DOHH2 (cell line): ENCODE measurements around the gene SPDYE2.
"Not testable (repeated sequence)": the region's sequence is repeated elsewhere in the genome, so short reads cannot be mapped to it uniquely, and the experiment has no call there.

Source experiments
- H3F3A ChIP-seq: fragments of 200-600 bp; sonication (generic), shearing (Covaris generic); 2 replicates; pipeline ENCODE4 v1.6.0; 2016; ENCODE audit warnings: antibody characterized with exemption, mild to moderate bottlenecking; ENCODE audit not compliant: control insufficient read depth, insufficient read depth
- H3K27ac ChIP-seq: fragments of 200-600 bp; sonication (generic); 2 replicates; pipeline ENCODE4 v1.5.1; 2014; ENCODE audit warnings: low read depth, mild to moderate bottlenecking, low read length, moderate library complexity
- H3K27me3 ChIP-seq: fragments of 200-600 bp; sonication (generic); 2 replicates; pipeline ENCODE4 v1.6.1; 2014; ENCODE audit warnings: mild to moderate bottlenecking, low read length, mixed read lengths; ENCODE audit not compliant: control insufficient read depth
- H3K36me3 ChIP-seq: fragments of 200-600 bp; sonication (generic); 2 replicates; pipeline ENCODE4 v1.6.1; 2014; ENCODE audit warnings: mild to moderate bottlenecking, low read length, moderate library complexity, mixed read lengths; ENCODE audit not compliant: control insufficient read depth
- H3K4me1 ChIP-seq: fragments of 200-600 bp; sonication (generic); 2 replicates; pipeline ENCODE4 v1.6.1; 2014; ENCODE audit warnings: mild to moderate bottlenecking, low read length, mixed read lengths; ENCODE audit not compliant: control insufficient read depth
- H3K4me2 ChIP-seq: fragments of 200-600 bp; sonication (generic); 2 replicates; pipeline ENCODE4 v1.6.0; 2014; ENCODE audit warnings: mild to moderate bottlenecking, low read length, moderate library complexity
- H3K4me3 ChIP-seq: fragments of 200-600 bp; sonication (generic); 2 replicates; pipeline ENCODE4 v1.5.1; 2014; ENCODE audit warnings: mild to moderate bottlenecking, low read length, mixed read lengths
- H3K79me2 ChIP-seq: fragments of 200-600 bp; sonication (generic); 2 replicates; pipeline ENCODE4 v1.6.1; 2014; ENCODE audit warnings: mild to moderate bottlenecking, low read length, mixed read lengths; ENCODE audit not compliant: control insufficient read depth
- H3K9me2 ChIP-seq: fragments of 200-600 bp; sonication (generic); replicated peaks from 2 replicates; pipeline ENCODE4 v1.6.1; 2014; ENCODE audit warnings: mild to moderate bottlenecking, low read length, mixed read lengths; ENCODE audit not compliant: control insufficient read depth
- H3K9me3 ChIP-seq: fragments of 200-600 bp; sonication (generic); 2 replicates; pipeline ENCODE4 v1.6.1; 2014; ENCODE audit warnings: antibody characterized with exemption, low read length, mixed read lengths; ENCODE audit not compliant: control insufficient read depth, insufficient read depth
- H4K20me1 ChIP-seq: fragments of 200-600 bp; sonication (generic); 2 replicates; pipeline ENCODE4 v1.6.0; 2014; ENCODE audit warnings: low read depth, mild to moderate bottlenecking, antibody characterized with exemption, low read length, moderate library complexity; ENCODE audit not compliant: control insufficient read depth, insufficient read depth
- TF ChIP-seq, protein P1 (sequence below): fragments of 200-600 bp; sonication (generic); IDR thresholded peaks from one replicate; pipeline ENCODE4 v1.5.1; 2014; ENCODE audit warnings: antibody characterized with exemption, mild to moderate bottlenecking, low read depth, low read length; ENCODE audit not compliant: poor library complexity, severe bottlenecking

Gene SPDYE2

DNA sequence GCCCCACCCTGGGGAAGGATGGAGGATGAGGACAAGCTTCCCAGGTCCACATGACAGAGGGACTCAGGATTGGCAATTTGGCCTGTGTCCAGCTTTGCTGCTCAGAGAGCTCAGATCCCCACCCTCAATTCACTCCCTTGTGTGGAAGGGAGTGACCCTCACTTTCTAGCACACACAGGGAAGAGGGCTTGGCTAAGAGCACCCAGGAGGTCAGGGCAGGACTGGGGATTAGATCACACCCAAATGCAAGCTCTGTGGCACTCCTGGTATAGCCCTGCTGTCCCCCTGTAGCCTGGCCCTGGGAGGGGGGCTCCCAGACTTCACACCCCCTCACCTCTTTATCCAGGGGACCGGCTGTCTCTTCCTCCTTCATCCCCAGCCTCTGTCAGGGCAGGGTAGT lies 6.7 kb upstream of the SPDYE2 start:
- H3K79me2 ChIP-seq, H3K9me3 ChIP-seq, H3K4me2 ChIP-seq, H3K4me1 ChIP-seq, H3K27ac ChIP-seq, H3K9me2 ChIP-seq, H4K20me1 ChIP-seq, H3K36me3 ChIP-seq, H3K27me3 ChIP-seq, H3F3A ChIP-seq, H3K4me3 ChIP-seq: not testable (repeated sequence)

DNA sequence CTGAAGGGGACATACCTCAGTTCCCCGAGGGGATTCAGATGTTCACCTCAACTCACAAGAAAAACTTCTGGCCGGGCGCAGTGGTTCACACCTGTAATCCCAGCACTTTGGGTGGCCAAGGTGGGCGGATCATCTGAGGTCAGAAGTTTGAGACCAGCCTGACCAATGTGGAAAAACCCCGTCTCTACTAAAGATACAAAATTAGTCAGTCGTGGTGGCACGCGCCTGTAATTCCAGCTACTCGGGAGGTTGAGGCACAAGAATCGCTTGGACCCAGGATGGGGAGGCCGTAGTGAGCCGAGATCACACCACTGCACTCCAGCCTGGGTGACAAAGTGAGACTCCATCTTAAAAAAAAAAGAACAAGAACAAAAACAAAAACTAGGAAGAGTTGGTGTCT lies 5.7 kb upstream of the SPDYE2 start:
- not testable (repeated sequence) for H3K4me2 ChIP-seq, H3K27ac ChIP-seq, H3F3A ChIP-seq, H3K4me3 ChIP-seq, H3K9me3 ChIP-seq, H3K79me2 ChIP-seq, H4K20me1 ChIP-seq, H3K9me2 ChIP-seq, H3K4me1 ChIP-seq, H3K27me3 ChIP-seq, H3K36me3 ChIP-seq

DNA sequence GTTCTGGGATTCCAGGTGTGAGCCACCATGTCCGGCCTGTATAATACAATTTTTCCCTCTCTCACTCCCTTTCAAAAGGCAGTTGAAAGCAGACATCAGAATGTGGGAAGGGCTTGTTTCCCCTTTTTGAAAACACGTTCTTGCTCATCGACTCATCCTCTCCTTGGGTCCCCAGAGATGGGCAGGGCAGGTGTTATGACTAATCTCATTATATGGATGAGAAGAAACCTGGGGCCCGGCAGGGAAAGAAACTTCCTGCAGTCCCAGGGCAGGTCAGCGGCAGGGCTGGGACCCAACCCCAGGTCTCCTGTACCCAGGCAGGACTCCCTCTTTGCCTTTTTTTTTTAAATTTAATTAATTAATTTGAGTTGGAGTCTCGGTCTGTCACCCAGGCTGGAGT lies 4.7 kb upstream of the SPDYE2 start:
- H3K4me3 ChIP-seq, H3K9me2 ChIP-seq, H3K79me2 ChIP-seq, H3K4me2 ChIP-seq, H3F3A ChIP-seq, H3K9me3 ChIP-seq, H4K20me1 ChIP-seq, H3K4me1 ChIP-seq, H3K36me3 ChIP-seq, H3K27ac ChIP-seq, H3K27me3 ChIP-seq: not testable (repeated sequence)

DNA sequence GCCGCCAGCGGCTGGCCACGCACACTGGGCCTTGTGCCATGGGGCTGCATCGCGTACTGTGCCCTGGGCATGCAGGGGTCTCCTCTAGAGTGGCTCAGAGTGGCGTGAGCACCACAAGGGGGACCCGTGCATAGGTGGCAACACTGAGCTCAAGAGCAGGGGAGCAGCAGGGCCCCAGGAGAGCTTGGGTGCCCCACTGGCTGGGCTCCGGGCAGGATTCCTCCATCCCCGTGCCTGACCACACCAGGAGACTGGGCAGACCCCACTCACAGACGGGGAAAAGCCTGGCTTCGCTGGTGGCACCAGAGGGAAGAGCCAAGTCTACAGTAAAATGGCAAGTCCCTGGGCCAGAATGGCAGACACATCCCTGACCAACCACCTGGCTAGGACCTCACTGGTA lies 17.6 kb downstream of the SPDYE2 start:
- not testable (repeated sequence) for H3K4me3 ChIP-seq, H3K36me3 ChIP-seq, H3K27me3 ChIP-seq, H3K79me2 ChIP-seq, H3F3A ChIP-seq, H4K20me1 ChIP-seq, H3K4me1 ChIP-seq, H3K9me3 ChIP-seq, H3K9me2 ChIP-seq, H3K27ac ChIP-seq, H3K4me2 ChIP-seq

DNA sequence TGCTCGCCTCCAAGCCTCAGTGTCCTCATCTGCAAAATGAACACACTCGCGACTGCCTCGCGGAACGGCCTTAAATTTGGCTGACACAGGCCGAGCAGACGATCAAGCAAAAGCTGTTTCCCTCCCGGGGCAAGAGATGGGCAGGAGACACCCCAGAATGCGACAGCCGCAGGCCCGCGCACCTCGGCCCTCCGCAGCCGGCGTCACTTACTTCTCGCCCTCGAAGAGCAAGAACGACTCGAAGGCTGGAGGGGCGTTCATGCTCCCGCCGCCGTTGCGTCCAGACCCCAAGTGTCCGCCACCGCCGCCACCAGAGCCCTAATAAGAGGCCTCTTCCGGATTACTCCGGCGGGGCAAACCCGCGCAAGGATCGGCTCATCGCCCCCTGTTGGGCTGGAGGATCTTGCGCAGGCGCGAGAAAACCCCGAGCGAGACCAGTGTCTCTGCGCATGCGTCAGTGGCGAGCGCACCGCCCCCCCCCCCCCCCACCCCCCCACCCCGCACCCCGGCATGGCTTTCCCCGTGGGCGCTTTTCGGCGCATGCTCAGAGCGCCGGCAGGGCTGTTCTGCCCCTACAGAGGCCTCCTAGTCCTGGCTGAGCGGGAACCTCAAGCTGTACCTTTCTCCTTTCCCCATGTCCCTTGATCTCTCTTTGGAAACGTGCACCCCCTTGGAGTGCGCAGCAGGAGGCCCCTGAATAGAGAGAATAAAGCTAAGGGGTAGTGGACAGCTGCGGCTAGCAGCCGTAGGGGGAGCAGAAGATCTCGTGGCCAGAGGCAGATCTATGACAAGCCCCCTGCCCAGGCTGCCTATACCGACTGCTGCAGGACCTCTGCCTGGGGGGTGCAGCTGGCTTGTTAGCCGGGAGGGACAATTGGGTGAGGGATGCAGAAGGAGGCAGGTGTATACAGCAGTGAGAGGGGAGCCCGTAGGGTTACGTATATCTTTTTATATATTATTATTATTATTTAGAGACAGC lies 21.5 kb downstream of the SPDYE2 start, which contains the start of gene POLR2J3:
Gene POLR2J3 (minus strand): TSS at position 323 of the 979 bp plus-strand sequence. CDS start 62 bp downstream, at position 261.
- TF ChIP-seq, protein P1, sequence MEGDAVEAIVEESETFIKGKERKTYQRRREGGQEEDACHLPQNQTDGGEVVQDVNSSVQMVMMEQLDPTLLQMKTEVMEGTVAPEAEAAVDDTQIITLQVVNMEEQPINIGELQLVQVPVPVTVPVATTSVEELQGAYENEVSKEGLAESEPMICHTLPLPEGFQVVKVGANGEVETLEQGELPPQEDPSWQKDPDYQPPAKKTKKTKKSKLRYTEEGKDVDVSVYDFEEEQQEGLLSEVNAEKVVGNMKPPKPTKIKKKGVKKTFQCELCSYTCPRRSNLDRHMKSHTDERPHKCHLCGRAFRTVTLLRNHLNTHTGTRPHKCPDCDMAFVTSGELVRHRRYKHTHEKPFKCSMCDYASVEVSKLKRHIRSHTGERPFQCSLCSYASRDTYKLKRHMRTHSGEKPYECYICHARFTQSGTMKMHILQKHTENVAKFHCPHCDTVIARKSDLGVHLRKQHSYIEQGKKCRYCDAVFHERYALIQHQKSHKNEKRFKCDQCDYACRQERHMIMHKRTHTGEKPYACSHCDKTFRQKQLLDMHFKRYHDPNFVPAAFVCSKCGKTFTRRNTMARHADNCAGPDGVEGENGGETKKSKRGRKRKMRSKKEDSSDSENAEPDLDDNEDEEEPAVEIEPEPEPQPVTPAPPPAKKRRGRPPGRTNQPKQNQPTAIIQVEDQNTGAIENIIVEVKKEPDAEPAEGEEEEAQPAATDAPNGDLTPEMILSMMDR: peak; percentile 49
- not testable (repeated sequence) for H3K27me3 ChIP-seq, H3K79me2 ChIP-seq, H4K20me1 ChIP-seq, H3K36me3 ChIP-seq, H3K4me1 ChIP-seq, H3F3A ChIP-seq, H3K9me3 ChIP-seq, H3K9me2 ChIP-seq
- H3K27ac ChIP-seq: peak within 1 kb of the TSS; percentile 51
- peak within 1 kb of the TSS; percentile 76 for H3K4me3 ChIP-seq
- H3K4me2 ChIP-seq: peak within 1 kb of the TSS; percentile 58

DNA sequence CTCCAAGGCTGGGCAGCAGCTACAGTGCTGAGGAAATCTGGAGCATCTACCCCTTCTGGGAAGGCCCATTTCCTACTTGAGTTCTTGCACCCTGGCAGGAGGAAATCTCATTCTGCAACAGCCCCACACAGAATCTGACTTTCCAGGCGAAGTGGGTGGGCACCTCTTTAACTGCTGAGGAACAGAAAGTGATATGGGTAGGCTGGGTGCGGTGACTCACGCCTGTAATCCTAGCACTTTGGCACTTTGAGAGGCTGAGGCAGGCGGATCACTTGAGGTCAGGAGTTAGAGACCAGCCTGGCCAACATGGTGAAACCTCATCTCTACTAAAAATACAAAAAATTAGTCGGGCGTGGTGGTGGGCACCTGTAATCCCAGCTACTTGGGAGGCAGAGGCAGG lies 23.6 kb downstream of the SPDYE2 start:
- not testable (repeated sequence) for H3K4me3 ChIP-seq, H3K36me3 ChIP-seq, H3K9me2 ChIP-seq, H3K4me1 ChIP-seq, H3K27ac ChIP-seq, H3F3A ChIP-seq, H4K20me1 ChIP-seq, H3K79me2 ChIP-seq, H3K9me3 ChIP-seq, H3K27me3 ChIP-seq, H3K4me2 ChIP-seq

DNA sequence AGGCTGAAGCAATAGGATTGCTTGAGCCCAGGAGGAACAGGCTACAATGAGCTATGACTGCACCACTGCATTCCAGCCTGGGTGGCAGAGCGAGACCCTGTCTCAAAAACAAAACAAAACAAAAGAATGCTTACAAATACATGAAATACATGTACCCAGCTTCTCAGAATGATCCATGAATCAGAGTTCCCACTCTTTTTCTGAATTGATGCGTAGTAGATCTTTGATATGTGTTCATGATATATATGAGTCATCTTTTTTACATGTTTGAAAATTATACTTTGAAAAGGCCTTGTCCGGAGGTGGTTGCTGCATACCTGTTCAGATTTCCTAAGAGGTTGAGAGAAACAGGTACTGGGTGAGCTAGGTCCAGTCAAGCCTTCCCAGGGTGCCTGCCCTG lies 25.3 kb downstream of the SPDYE2 start:
- H3K27me3 ChIP-seq: not testable (repeated sequence)

More for the DNA sequence above, 25.3 kb downstream of the SPDYE2 start:
- H3F3A ChIP-seq, H3K4me2 ChIP-seq, H3K27ac ChIP-seq, H3K4me3 ChIP-seq, H3K9me3 ChIP-seq, H4K20me1 ChIP-seq, H3K79me2 ChIP-seq, H3K4me1 ChIP-seq, H3K36me3 ChIP-seq, H3K9me2 ChIP-seq: not testable (repeated sequence)
